Endometrial microvascular endothelial cells (primary cell): ENCODE data around the gene VGF. TPM values are rescaled to one million over a fixed set of nuclear protein-coding genes. Genes with fewer than 3 reads are reported as not detected.

Experiments
- in situ Hi-C: cut with HindIII; loops from 2 replicates; pipeline ENCODE4 v1.10.0; 2017; ENCODE audit warnings: low sequenced_read_pairs, low pct_unique_long_range_greater_than_20kb; ENCODE audit errors: inconsistent ontology term
- total RNA-seq: library from RNA; depleted of rRNA; stranded (reverse); fragments of >200 nt; gene quantifications from one replicate; pipeline ENCODE4 v1.2.3, GENCODE V29; 2015; ENCODE audit errors: inconsistent ontology term

VGF gene
- total RNA-seq, 1 donor from 2014 or later: not detected

DNA sequence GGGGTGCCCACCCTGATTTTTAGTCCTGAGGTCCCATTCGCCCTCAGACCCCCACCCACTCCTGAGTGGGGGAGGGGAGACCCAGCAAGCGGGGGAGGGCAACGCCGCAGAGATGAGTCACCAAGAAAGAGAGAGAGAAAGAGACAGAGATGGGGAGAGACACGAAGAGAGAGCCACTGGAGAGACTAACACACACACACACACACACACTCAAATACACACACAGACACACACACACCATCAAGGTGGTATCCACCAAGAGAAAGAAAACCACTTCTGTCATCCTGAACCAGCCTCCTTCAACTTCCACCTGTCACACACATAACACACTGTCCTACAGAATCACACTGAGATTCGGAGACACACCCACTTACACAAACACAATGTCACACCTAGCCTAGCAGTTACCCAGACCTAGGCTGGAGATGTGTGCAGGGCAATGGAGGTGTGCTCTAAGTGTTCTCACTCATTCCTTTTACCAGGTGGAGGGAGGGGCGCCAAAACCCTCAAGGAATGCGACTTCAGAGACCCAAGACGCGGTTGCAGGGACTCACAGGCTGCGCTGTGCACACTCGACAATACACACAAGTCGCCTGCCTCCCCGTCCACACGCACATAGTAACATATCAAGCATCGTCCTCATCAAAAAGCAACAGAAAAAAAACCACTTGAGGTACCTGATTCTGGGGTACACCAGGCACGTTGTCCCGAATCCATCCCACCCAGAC is 3.9 kb upstream of the VGF start:
- in situ Hi-C loops: no loop called here

- in situ Hi-C loops: no loop called here
These were observed 3.2 kb upstream of the VGF start for GRCh38 chr7:101168412-101169049.

DNA sequence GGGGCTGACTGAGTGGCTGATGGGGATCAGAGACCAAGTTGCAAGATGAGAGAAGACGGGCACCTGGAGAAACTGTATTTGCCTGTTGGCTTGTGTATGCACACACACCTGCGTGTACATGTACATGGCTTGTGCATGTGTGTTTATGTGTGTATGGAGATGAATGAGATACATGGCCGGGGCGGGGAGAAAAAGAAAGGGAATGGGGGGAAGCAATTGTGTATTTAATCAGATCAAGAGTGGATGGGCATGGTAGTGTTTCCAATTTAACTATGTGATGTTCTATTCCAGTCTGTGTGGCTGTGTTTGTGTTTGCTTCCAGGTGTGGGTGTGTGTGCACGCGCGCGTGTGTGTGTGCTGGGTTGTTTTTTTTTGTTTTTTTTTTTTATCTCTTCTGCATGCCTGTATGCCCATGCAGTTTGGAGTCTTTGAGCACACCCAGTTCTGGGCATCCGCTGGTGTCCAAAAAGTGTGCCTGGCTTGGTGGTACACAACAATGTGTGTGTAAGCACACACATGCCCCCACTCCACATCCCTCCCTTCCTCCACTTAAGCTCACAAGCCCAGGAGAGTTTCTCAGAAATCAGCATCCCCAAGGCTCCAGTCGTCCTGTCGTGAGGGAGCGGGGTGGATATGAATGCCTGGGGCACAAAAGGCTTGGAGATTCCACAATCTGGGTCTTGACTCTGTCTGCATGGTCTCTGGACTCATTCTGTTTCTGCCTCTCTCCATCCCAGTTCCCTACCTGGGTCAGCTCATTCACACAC is 2.5 kb upstream of the VGF start:
- in situ Hi-C loops: no loop called here

DNA sequence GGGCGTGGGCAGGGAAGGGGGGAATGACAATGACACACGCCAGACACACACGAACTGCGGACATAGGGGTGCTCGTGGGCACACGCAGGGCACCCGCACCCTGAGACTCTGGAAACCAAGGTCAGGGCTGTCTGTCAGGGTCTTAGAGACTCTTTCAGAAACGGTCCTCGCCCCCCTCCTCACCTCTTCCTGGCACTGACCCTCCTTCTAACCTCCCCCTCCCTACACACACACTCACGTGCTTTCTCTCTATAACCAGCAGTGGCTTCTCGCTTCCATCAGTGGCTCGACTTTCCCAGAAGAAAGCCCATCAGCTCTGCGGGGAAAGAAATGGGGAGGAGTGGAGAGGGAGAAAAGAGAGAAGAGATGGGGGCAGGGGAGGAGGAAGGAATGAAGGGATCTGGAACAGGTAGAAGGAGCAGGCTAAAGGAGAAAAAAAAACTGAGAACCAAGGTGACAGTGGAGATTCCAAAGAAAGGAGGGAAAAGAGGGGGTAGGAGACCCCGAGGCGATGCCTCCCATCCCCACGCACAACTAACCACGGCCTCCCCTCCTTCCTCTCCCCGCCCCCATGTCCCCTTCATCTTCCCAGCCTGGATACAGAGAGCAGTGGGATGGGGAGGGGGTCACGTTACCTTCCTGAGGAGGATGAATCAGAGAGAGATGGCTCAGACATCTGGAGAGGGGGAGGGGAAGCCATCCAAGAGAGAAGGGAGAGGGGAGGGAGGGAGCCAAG is 1.7 kb upstream of the VGF start:
- in situ Hi-C loops: no loop called here

DNA sequence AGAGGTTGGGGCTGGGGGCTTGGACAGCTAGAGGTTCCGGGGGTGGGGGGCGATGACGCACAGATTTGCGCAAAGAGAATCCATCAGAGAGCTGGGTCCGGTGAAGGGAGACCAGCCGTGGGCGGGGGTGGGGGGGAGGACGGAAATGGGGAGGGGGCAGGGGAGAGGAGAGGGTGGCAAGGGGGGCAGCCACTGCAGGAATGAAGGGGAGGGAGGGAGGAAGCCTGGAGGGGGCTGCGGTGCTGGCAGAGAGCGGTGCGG is 1.2 kb upstream of the VGF start:
- in situ Hi-C loops: no loop called here

DNA sequence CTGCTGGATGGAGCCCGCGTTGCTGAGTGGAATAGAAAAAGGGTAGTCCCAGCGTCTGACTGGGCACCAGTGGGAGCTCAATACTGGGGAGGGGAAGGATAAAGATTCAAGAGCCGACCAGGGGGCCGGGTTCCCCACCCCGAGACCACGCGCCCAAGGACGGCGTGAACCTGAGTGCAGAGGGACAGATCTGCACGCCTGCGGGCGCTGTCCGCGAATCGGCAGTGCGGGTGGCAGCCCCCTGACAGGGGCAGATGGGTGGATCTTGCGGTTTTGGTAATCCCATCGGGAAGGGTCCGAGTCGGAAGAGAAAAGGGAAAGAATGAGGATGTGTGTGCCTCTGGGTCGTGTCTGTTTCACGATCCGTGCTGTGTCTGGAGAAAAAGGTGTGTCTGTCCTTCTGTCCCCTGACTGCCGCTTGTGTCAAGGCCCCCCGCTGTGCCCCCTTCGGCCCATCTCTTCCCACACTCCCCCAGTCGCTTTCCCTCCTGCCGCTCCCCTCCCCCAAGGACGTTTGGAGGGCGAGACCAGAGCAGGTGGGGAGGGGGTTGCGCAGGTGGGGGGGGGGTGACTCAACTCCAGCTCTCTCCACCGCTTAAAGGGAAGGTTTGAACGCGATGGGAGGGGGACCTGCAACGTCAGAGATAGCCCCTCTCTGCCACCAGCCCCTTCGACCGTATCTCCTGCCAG is 734 bp upstream of the VGF start:
- in situ Hi-C loops: no loop called here

DNA sequence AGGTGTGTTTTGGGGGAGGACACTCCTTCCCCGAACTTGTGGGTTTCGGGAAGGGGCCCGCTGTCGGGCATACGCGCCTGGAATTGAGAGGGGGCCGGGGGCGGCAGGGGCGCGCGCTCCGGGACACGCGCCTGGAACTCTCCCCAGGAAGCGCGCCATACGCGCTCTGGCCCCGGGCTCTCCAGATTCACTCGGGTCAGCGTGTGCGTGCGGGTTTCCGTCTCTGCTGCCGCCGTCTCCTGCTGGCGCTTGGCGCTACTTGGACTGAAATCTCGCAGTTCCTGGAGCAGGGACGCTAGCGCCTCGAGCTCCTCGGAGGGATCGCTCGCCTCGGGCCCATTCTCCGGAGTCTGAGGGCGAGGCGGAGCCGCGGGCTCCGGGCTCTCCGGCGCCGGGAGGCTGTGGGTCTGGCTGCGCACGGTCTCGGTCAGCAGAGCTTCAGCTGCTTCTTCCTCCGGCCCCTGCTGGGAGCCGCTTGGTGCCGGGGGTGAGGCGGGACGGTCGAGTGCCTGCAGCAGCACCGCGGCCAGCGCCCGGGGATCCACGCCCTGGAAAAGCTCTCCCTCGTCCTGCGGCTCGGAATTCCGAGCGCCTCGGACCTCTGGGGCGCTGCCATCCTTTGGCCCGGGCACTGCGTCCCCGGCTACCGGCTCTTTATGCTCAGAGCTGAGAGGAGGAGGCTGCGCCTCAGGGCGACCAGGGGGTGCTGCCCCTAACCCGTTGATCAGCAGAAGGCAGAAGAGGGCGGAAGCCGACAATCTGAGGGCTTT is 1.1 kb downstream of the VGF start:
- in situ Hi-C loops: no loop called here

DNA sequence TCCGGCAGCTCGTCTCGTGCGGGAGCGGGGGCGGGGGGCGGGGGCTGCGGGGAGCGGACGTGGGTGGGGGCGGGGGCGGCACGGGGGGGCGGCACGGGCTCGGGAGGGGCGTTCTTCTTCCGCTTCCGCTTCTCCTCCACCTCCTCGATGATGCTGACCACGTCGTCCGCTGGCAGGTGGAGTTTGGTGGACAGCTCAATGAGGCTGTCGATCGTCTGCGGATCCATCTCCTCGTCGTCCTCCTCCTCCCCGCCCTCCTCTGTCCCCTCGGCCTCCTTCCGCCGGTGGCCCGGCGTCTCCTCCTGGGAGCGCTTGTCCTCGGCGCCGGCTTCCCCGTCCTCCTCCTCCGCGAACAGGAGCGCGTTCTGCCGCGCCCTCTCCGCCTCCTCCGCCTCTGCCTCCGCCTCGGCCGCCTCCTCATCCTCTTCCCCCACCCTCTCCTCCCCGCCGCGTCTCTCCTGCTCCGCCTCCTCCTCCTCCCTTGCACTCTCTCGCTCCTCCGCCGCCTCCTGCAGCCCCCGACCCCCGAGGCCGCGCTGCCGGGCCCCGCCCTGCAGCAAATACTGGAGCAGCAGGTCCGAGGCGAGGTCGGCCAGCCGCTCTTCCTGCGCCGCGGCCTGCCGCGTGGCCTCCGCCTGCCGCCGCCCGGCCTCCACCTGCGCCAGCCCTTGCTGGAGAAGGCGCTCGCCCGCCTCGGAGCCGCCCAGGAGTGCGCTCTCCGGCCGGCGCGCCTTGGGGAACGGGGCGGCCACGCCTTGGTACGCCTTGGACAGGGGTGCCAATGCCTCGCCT is 1.9 kb downstream of the VGF start:
- in situ Hi-C loops: no loop called here

DNA sequence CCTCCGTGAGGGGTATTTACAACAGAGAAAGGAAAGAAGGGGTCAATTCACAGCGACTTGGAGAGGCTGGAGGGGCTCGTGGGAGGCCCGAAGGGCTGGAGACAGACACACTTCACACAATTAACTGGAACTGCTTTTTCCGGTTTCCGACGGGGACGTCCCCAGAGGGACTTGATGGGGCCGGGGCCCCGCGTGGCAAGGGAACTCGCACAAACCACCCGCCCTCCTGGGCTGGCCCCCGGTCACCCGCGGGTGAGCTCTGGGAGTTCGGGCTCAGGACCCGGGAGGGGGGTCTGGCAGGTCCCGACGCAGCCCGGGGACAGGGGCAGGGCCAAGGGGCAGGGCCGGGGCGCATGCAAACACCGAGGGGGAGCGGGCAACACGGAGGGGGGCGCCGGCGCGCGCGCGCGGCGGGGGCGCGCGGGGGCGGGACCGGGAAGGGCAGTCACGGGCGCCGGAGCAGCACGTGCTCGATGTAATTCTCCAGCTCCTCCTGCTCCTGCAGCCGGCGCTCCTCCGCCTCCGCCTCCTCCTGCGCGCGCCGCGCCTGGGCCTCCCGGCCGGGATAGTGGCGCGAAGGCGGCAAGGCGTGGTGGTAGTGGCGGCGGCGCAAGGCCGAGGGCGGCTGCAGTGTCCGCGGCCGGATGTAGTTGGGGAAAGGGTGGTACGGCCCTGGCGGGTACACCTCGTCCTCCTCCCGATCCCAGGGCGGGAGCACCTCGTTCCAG is 2.7 kb downstream of the VGF start:
- in situ Hi-C loops: no loop called here

DNA sequence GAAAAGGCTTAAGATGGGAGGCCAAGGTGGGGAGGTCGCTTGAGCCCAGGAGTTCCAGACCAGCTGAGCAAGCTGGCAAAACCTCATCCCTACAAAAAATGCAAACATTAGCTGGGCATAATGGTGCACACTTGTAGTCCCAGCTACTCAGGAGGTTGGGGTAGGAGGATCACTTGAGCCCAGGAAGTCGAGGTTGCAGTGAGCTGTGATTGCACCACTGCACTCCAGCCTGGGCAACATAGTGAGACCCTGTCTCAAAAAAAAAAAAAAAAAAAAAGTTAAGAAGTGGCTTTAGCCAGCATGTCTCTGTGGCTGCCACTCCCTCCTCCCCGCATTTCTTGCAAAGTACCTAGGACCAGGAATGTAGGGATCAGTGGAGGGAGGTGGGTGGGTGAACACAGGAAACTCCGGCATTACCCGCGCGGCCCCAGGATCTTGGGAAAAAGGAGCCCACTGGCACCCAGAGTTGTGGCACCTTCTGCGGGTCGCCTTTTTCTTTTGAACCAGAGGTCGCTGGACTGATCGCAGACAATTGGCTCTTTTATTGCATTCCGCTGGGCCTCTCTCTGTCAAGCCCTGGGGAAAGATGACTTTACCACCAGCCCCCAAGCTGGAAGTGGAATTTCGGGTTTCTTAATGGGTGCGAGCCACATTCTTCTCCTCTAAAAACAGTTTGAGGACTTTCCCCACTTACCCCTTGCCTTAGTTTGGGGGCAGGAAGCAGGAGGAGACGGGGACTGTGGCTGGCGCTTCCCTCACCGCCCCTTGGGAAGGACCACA is 3.5 kb downstream of the VGF start:
- in situ Hi-C loops: no loop called here

GRCh38 chr7:101160910-101161309 is 4.5 kb downstream of the VGF start:
- in situ Hi-C loops: no loop called here

GRCh38 chr7:101159696-101160674 is 5.4 kb downstream of the VGF start:
- in situ Hi-C loops: no loop called here

DNA sequence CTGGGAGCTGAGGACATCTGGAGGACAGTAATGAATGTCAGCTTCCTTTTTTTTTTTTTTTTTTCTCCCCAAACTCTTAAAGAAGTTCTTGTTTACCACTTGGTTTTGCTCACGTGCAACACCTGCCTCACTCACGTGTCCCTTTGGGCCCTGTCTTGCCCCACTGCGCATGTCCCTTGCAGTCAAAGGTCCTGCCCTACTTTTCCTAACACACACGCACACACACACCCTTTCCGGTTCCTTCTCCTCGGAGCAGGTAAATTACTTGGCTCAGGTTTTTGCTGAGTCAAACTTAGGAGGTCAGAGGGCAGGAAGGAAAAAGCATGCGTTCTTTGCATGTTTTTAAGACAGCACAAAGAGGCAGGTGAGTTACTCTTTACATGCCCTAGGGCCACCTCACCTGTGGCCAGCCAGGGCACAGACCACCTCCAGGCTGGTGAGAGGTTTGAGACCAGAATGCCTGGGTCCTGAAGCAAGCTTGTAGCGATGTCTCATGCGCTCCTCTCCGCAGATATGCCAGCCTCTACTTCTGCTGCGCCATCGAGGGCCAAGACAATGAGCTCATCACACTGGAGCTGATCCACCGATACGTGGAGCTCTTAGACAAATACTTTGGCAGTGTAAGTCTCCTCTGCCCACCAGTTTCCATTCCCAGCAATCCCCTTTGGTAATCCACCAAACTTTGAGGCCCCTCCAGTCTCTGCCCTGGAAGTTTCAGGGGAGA is 8.3 kb downstream of the VGF start:
- in situ Hi-C loops: no loop called here

DNA sequence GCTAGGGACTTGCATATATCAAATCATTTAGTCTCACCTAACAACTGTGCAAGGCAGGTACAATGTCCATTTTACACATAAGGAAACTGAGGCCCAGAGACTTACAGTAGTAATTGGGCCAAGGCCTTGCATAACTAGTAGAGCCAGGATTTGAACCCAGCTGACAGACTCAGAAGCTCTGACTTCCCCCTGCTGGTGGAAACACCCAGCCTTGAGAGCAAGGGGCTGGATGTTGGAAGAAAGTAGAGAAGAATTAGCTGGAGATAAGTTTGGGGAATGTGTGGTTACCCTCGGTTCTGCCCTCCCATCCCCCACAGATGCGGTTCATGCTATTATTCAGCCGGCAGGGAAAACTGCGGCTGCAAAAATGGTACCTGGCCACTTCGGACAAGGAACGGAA is 9.1 kb downstream of the VGF start:
- in situ Hi-C loops: no loop called here

DNA sequence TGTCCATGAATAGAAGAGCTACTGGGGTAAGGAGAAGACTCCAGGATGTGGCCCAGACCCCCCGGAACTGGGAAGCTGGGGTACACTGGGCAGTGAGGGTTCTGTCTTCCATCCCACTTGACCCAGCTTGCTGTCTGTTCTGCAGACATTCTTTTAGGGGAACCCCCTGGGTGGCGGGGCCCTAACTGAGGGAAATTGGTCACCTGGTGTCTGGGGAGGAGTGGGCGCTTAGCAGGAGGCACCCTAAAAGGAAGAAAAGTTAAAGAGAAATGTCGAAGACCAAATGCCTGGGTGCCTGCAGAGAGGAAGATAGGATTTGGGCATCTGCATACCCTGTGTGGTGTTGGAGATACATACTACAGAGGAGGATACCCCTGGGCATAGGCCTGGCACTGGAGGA is 10.1 kb downstream of the VGF start:
- in situ Hi-C loops: no loop called here
